Astrocyte (in vitro differentiated cells and primary cell): Measurements from ENCODE around the gene ANXA1. TPM values are rescaled to one million over a fixed set of nuclear protein-coding genes. Genes with fewer than 3 reads are reported as not detected.
"Not testable (repeated sequence)": the region's sequence is repeated elsewhere in the genome, so short reads cannot be mapped to it uniquely, and the experiment has no call there.

Source experiments
- DNase-seq: peaks from one replicate; pipeline ENCODE4 v3.0.0-alpha.2; 2010; ENCODE audit warnings: low read depth
- FAIRE-seq: peaks from 2 replicates; lab custom pipeline; 2011; peaks lifted over from hg19 to GRCh38; lab: Jason Lieb, UNC
- H2AFZ ChIP-seq: 2 replicates; pipeline ENCODE4 v1.6.0; 2012; ENCODE audit warnings: low read depth, low read length, inconsistent platforms
- H3K27ac ChIP-seq: 2 replicates; pipeline ENCODE4 v1.5.1; 2011; ENCODE audit warnings: low read depth, low read length, inconsistent platforms
- H3K27me3 ChIP-seq: 2 replicates; pipeline ENCODE4 v1.6.0; 2011; ENCODE audit warnings: low read length, inconsistent platforms; ENCODE audit not compliant: insufficient read depth
- H3K36me3 ChIP-seq: 2 replicates; pipeline ENCODE4 v1.5.1; 2011; ENCODE audit warnings: low read length, inconsistent platforms; ENCODE audit not compliant: insufficient read depth
- H3K4me1 ChIP-seq: 2 replicates; pipeline ENCODE4 v1.5.1; 2011; ENCODE audit warnings: low read length, inconsistent platforms; ENCODE audit not compliant: insufficient read depth
- H3K4me2 ChIP-seq: 2 replicates; pipeline ENCODE4 v1.6.0; 2012; ENCODE audit warnings: low read length, inconsistent platforms
- H3K4me3 ChIP-seq: 2 replicates; pipeline ENCODE4 v1.5.1; 2011; ENCODE audit warnings: low read depth, mild to moderate bottlenecking, low read length, inconsistent platforms; ENCODE audit not compliant: insufficient read depth
- H3K79me2 ChIP-seq: 2 replicates; pipeline ENCODE4 v1.6.0; 2012; ENCODE audit warnings: mild to moderate bottlenecking, low read length, inconsistent platforms; ENCODE audit not compliant: insufficient read depth
- H3K9ac ChIP-seq: 2 replicates; pipeline ENCODE4 v1.6.0; 2012; ENCODE audit warnings: mild to moderate bottlenecking, low read length, inconsistent platforms
- H3K9me3 ChIP-seq: 2 replicates; pipeline ENCODE4 v1.5.1; 2012; ENCODE audit warnings: low read depth, mild to moderate bottlenecking, low read length, inconsistent platforms; ENCODE audit not compliant: insufficient read depth
- H4K20me1 ChIP-seq: 2 replicates; pipeline ENCODE4 v1.6.0; 2012; ENCODE audit warnings: low read length, inconsistent platforms; ENCODE audit not compliant: insufficient read depth
- H3K27ac Mint-ChIP-seq: one replicate; pipeline ENCODE4 v1.8.0; 2021; ENCODE audit warnings: mild to moderate bottlenecking, mixed read lengths; ENCODE audit not compliant: unreplicated experiment
- H3K27me3 Mint-ChIP-seq: one replicate; pipeline ENCODE4 v1.8.0; 2021; ENCODE audit warnings: low read depth, mixed read lengths; ENCODE audit not compliant: unreplicated experiment
- H3K36me3 Mint-ChIP-seq: one replicate; pipeline ENCODE4 v1.8.0; 2021; ENCODE audit warnings: low read depth, mixed read lengths; ENCODE audit not compliant: unreplicated experiment
- H3K4me1 Mint-ChIP-seq: one replicate; pipeline ENCODE4 v1.8.0; 2021; ENCODE audit warnings: low read depth, mixed read lengths; ENCODE audit not compliant: unreplicated experiment
- H3K4me3 Mint-ChIP-seq: one replicate; pipeline ENCODE4 v1.8.0; 2021; ENCODE audit warnings: mild to moderate bottlenecking, moderate library complexity, mixed read lengths; ENCODE audit not compliant: unreplicated experiment
- H3K9me3 Mint-ChIP-seq: one replicate; pipeline ENCODE4 v1.8.0; 2021; ENCODE audit warnings: mild to moderate bottlenecking, mixed read lengths; ENCODE audit not compliant: unreplicated experiment
- CTCF ChIP-seq: IDR thresholded peaks from 2 replicates; pipeline ENCODE4 v1.5.1; 2011; ENCODE audit warnings: low read depth, mild to moderate bottlenecking, inconsistent platforms, low read length, moderate library complexity; ENCODE audit not compliant: insufficient read depth
- EZH2 ChIP-seq: IDR thresholded peaks from 2 replicates; pipeline ENCODE4 v1.6.1; 2012; ENCODE audit warnings: mild to moderate bottlenecking, low read length, inconsistent platforms; ENCODE audit not compliant: insufficient read depth
- total RNA-seq: library from RNA; stranded (reverse); gene quantifications from 2 replicates; pipeline ENCODE4 v1.2.1, GENCODE V29; 2021

Gene ANXA1
- total RNA-seq, 1 donor from 2014 or later = 637 TPM

GRCh38 chr9:73182928-73183327, 31.3 kb downstream of the ANXA1 start:
- FAIRE-seq (no peak), DNase-seq (no peak)
- H3K27ac ChIP-seq = no peak overlapping the region
- H3K27ac Mint-ChIP-seq = no peak overlapping the region
- no peaks in the 10 kb centered on the region for H3K9me3 ChIP-seq
- H3K4me1 ChIP-seq = peaks cover 13% of the 10 kb centered on the region
- H3K4me1 Mint-ChIP-seq = peaks cover 3% of the 10 kb centered on the region
- H4K20me1 ChIP-seq = no peaks in the 10 kb centered on the region
- no peak overlapping the region for H3K4me2 ChIP-seq
- H3K36me3 Mint-ChIP-seq = no peaks in the 10 kb centered on the region
- no peaks in the 10 kb centered on the region for H3K27me3 ChIP-seq
- no peaks in the 10 kb centered on the region for H3K27me3 Mint-ChIP-seq
- no peak overlapping the region for H3K4me3 Mint-ChIP-seq
- H3K9ac ChIP-seq = no peak overlapping the region
- H3K79me2 ChIP-seq = no peaks in the 10 kb centered on the region
- no peak for TF ChIP-seq EZH2
- TF ChIP-seq CTCF = no peak
- H3K36me3 ChIP-seq = no peaks in the 10 kb centered on the region
- no peak overlapping the region for H3K4me3 ChIP-seq
- H2AFZ ChIP-seq = no peak overlapping the region
- no peaks in the 10 kb centered on the region for H3K9me3 Mint-ChIP-seq

GRCh38 chr9:73183428-73183827, 31.8 kb downstream of the ANXA1 start:
- H4K20me1 ChIP-seq = no peaks in the 10 kb centered on the region
- Mint-ChIP-seq H3K4me1 (peaks cover 3% of the 10 kb centered on the region), H3K27me3 (no peaks in the 10 kb centered on the region), H3K9me3 (no peaks in the 10 kb centered on the region), H3K4me3 (no peak overlapping the region), H3K36me3 (no peaks in the 10 kb centered on the region), H3K27ac (no peak overlapping the region)
- no peak overlapping the region for H3K4me3 ChIP-seq
- peaks cover 13% of the 10 kb centered on the region for H3K4me1 ChIP-seq
- H3K9ac ChIP-seq = no peak overlapping the region
- no peak overlapping the region for H2AFZ ChIP-seq
- DNase-seq (no peak), FAIRE-seq (no peak)
- H3K27me3 ChIP-seq = no peaks in the 10 kb centered on the region
- TF ChIP-seq CTCF = no peak
- no peak for TF ChIP-seq EZH2
- H3K9me3 ChIP-seq = no peaks in the 10 kb centered on the region
- no peaks in the 10 kb centered on the region for H3K79me2 ChIP-seq
- H3K4me2 ChIP-seq = no peak overlapping the region
- H3K36me3 ChIP-seq = no peaks in the 10 kb centered on the region
- H3K27ac ChIP-seq = no peak overlapping the region

- Mint-ChIP-seq H3K27ac (no peak overlapping the region), H3K9me3 (no peaks in the 10 kb centered on the region), H3K4me1 (peaks cover 2% of the 10 kb centered on the region), H3K36me3 (no peaks in the 10 kb centered on the region), H3K4me3 (no peak overlapping the region), H3K27me3 (no peaks in the 10 kb centered on the region)
- no peaks in the 10 kb centered on the region for H4K20me1 ChIP-seq
- H3K4me3 ChIP-seq = no peak overlapping the region
- DNase-seq (no peak), FAIRE-seq (no peak)
- TF ChIP-seq EZH2 = no peak
- peak; percentile 25 for TF ChIP-seq CTCF
- no peak overlapping the region for H3K9ac ChIP-seq
- H3K4me1 ChIP-seq = peaks cover 13% of the 10 kb centered on the region
- H3K4me2 ChIP-seq = no peak overlapping the region
- H3K27me3 ChIP-seq = no peaks in the 10 kb centered on the region
- no peaks in the 10 kb centered on the region for H3K9me3 ChIP-seq
- no peaks in the 10 kb centered on the region for H3K36me3 ChIP-seq
- peak overlapping the region; percentile 12 for H2AFZ ChIP-seq
- H3K79me2 ChIP-seq = no peaks in the 10 kb centered on the region
- no peak overlapping the region for H3K27ac ChIP-seq
Measured at GRCh38 chr9:73183917-73184861, 32.5 kb downstream of the ANXA1 start.

GRCh38 chr9:73191109-73191508, 39.4 kb downstream of the ANXA1 start:
- not testable (repeated sequence) for H3K9me3 ChIP-seq, H3K4me3 Mint-ChIP-seq, H3K4me3 ChIP-seq, H3K27me3 Mint-ChIP-seq, H3K4me1 Mint-ChIP-seq, H3K4me1 ChIP-seq, H3K27me3 ChIP-seq, H3K79me2 ChIP-seq, H3K36me3 Mint-ChIP-seq, H3K9me3 Mint-ChIP-seq, H2AFZ ChIP-seq, H3K36me3 ChIP-seq, H3K27ac Mint-ChIP-seq, FAIRE-seq, H3K4me2 ChIP-seq, H4K20me1 ChIP-seq, H3K9ac ChIP-seq, H3K27ac ChIP-seq
- peak; percentile 81 for DNase-seq
